Measurements from ENCODE around the gene CEP350.
"Not testable (repeated sequence)": the region's sequence is repeated elsewhere in the genome, so short reads cannot be mapped to it uniquely, and the experiment has no call there.

Gene CEP350

GRCh38 chr1:179951383-179952144 is 3.0 kb upstream of the CEP350 start:
- no peak for DNase-seq

DNA sequence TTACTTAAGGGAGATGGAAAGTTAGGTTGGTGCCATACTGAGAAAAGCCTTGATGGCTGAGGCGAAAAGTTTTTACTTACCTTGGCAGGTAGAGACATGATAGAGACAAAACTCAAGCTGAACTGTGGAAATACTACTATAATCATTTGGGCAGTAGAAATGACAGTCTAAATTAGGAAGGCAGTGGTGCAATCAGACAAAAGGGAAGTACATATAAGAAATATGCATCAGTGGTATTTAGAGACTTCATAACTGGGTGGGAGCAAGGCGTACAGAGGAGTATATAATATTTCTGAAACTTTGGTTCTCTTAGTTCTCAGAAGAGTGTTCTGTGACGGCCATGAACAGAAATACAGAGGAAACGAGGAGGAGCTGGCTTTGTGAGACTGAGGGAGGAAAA is 2.4 kb upstream of the CEP350 start:
- no peak for DNase-seq

GRCh38 chr1:179953974-179954492 is 577 bp upstream of the CEP350 start:
- DNase-seq, result no peak

- DNase-seq, result no peak
Observed at GRCh38 chr1:179955287-179955680, 674 bp downstream of the CEP350 start.

GRCh38 chr1:179955731-179956130 is 1.1 kb downstream of the CEP350 start:
- no peak for DNase-seq

DNA sequence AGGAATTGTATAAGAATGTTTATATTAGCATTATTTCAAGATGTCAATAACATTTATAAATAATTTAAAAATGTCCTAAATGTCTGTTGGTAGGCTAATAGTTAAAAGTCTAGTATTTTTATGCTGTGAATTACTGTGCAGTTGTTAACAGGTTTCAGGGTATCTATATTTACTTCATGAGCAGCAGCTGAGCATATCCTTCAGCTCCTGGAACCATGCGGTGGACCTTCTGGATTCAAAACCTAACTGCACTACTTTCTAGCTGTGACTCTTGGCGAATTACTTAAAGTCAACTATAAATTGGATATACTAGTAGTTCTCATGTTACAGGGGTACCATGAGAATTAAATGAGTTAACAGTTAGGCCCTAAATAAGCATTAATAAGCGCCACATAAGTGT is 3.7 kb downstream of the CEP350 start:
- no peak for DNase-seq

- DNase-seq, result not testable (repeated sequence)
Observed at GRCh38 chr1:179962168-179962567, 7.6 kb downstream of the CEP350 start.

- DNase-seq, result no peak
Observed at GRCh38 chr1:179966551-179966950, 11.9 kb downstream of the CEP350 start.

DNA sequence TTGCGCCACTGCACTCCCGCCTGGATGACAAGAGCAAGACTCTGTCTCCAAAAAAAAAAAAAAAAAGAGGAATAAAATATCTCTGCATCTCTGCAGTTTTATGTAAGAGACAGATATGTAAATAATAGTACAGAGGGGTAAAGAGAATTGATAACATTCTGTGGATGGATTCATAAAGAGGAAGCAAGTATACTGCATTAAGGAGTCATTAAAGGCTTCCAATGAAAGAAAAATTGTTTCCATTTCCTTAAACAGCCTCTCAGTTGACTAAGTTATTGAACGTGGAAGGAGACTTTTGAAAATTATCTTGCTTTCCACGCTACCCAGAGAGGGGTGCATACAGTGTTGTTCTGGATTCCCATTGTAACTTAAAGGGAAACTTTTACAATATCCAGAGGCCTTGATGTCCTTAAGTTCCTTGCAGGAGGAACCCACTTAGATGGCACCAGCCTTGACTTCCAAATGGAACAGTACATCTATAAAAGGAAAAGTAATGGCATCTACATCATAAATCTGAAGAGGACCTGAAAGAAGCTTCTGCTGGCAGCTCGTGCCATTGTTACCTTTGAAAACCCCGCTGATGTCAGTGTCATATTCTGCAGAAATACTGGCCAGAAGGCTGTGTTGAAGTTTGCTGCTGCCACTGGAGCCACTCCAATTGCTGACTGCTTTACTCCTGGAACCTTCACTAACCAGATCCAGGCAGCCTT is 13.8 kb downstream of the CEP350 start:
- no peak for DNase-seq

DNA sequence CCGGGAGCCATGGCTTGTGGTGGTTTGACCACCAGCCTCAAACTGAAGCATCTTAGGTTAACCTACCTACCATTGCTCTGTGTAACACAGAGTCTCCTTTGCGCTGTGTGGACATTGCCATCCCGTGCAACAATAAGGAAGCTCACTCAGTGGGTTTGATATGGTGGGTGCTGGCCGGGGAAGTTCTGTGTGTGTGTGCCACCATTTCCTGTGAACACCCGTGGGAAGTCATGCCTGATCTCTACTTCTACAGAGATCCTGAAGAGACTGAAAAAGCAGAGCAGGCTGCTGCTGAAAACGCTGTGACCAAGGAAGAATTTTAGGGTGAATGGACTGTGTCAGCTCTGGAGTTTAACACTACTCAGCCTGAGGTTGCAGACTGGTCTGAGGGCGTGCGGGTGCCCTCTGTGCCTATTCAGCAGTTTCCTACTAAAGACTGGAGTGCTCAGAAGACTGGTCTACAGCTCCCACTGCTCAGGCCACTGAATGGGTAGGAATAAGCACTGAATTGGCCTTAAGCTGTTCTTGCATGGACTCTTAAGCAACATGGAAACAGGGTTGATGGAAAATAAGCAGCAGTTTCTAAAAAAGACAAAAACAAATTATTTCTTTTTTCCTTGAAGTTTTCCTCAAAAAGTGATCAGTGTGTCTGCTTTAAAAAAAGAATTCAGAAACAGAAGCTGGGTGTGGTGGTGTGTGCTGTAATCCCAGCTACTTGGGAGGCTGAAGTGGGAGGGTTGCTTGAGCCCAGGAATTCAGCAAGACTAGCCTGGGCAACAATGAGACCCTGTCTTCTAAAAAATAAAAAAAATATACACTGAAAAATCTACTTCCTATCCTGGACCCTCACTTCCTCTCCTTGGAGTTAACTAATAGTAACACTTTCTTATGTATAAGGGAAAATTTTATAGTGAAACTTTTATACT is 14.6 kb downstream of the CEP350 start:
- DNase-seq, result no peak

- no peak for DNase-seq
Observed at GRCh38 chr1:179969962-179970361, 15.4 kb downstream of the CEP350 start.

DNA sequence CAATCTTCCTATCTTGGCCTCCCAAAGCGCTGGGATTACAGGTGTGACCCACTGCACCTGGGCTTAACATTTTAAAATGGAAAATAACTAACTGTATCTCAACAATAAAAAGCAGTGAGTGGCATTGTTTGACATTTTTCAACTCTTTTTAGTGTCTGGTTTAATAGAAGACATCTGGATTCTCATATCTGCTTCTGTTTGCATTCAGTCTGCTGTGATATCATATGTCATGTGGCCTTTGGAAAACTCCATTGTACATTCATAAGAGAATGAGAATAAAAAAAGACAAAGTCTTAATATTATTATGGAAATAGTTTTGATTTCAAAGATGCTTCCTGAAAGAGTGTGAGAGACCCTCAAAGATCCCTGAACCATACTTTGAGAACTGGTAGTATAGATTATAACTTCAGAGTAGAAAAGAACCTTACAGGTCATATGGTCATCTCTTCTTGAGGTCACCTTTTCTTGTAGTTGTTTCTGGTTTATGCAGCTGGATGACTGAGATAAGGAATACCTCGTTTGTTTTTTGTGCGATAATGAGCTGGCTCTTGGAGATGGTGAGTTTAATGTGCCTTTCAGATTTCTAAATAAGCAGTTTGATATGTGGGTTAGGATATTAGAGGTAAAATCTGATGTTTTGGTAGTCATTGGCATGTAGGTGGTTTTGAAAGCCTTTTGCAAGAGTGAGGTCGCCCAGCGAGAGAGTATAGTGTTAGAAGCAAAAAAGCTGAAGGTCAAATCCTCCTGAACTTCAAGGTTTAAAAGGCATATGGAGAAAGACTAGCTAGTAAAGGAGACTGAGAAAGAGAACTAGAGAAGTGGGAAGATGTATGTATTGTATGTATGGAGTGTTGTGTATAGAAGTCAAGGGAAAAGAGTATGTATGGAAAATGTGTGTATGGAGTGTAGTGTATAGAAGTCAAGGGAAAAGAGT is 17.2 kb downstream of the CEP350 start:
- DNase-seq, result no peak

GRCh38 chr1:179973198-179974110 is 18.8 kb downstream of the CEP350 start:
- DNase-seq, result no peak

DNA sequence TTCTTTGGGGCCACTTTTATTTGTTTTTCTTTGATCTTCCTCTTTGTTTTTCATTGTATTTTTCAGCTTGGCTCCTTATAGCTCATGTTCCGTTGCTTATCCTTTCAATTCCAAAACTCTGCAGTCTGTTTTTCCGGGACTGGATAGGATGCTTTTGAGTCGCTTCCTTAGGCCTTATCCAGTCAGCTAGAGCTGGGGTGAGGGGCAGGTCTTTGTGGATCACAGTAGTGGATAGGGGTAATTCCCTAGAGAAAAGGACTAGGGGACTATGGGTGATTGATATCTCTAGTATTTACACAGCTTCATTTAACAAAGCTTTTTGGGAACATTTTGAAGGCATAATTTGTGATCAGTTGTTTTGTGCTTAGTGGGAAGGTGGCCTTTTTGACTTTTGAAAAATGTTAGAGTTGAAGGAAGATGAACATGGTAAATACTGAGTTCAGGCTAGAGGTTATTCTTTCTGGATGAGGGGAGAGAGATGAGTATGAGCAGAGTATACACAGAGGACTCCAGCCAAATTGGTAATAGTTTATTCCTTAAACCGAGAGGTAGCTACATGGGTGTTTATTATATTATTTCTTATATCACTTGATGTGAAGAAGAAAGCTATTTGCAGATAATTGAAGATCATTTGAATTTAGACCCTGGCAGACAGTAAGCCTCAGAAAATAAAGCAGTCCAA is 22.5 kb downstream of the CEP350 start:
- no peak for DNase-seq

GRCh38 chr1:179978199-179979079 is 23.8 kb downstream of the CEP350 start:
- no peak for DNase-seq

DNA sequence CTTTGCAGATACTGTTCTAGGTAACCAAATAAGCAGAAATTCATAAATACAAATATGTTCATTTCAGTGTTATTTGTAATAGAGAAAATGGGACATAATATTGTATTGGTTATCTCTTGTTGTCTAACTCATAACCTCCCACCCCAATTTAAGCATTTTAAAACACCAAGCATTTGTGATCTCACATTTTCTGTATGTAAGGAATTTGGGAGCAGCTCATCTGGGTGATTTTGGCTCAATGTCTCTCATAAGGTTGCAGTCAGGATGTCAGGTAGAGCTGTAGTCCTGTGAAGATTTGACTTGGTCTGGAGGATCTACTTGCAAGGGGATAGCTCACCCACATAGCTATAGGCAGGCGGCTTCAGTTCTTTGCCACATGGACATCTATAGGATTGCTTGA is 29.5 kb downstream of the CEP350 start:
- DNase-seq, result no peak

DNA sequence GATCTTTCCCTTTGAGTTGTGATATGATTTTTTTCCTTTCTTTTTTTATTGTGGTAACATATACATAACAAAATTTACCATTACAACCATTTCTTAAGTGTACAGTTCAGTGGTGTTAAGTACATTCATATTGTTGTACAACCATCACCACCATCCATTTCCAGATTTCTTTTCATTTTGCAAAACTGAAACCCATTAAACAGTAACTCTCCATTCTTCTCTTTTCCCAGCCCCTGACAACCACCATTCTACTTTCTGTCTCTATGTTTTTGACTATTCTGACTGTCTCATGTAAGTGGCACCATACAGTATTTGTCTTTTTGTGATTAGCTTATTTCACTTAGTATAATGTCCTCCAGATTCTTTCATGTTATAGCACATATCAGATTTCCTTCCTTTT is 30.3 kb downstream of the CEP350 start:
- DNase-seq, result no peak

GRCh38 chr1:179990847-179991246 is 36.2 kb downstream of the CEP350 start:
- DNase-seq, result no peak

DNA sequence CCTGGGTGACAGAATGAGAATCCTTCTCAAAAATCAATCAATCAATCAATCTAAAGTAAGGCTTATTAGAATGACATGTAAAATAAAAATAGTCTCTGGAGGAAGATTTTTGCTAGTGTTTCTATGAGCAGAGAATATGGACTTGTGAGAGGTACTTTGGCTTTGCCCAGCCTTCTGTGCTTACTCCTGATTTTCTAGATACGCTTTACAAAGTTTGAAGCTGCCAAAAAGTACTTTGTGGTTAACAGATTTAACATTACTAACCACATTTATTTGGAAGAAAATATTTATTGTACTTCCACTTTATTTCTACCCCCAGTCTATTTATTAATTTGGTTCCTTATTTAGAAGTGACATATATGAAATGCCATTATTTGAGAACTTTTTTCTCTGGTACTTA is 41.0 kb downstream of the CEP350 start:
- DNase-seq, result no peak

Measured in NCI-H774 (cell line).